Sigmoid colon (tissue), 4 donors: ENCODE data around the gene RFX7.

Source experiments
- CTCF ChIP-seq, 4 experiments: fragments of 450-650 bp in 3 of 4; fragments of 200-600 bp in 1 of 4; IDR thresholded peaks; one replicate each; pipeline ENCODE4 v1.5.1; 2016 to 2019; ENCODE audit warnings: antibody characterized with exemption in 4 of 4, mild to moderate bottlenecking in 3 of 4, moderate library complexity in 2 of 4
- EP300 ChIP-seq, 4 donors: sonication (generic); formaldehyde crosslinking; IDR thresholded peaks; one replicate each; pipeline ENCODE4 v1.6.1; 2017; ENCODE audit warnings: antibody characterized with exemption in 4 of 4
- POLR2AphosphoS5 ChIP-seq, 4 donors: sonication (generic); formaldehyde crosslinking; IDR thresholded peaks; one replicate each; pipeline ENCODE4 v1.6.1; 2017; ENCODE audit warnings: antibody characterized with exemption in 4 of 4

- TF ChIP-seq CTCF (IDR thresholded peaks at IDR 0.05): no peak
- no peak for TF ChIP-seq POLR2AphosphoS5 (IDR thresholded peaks at IDR 0.05)
- TF ChIP-seq EP300 (IDR thresholded peaks at IDR 0.05): no peak
Observed at GRCh38 chr15:56194035-56194434, 49.6 kb downstream of the RFX7 start.
